HG02588 (cell line): ENCODE data around the gene PARD6G.
"Not testable (repeated sequence)": the region's sequence is repeated elsewhere in the genome, so short reads cannot be mapped to it uniquely, and the experiment has no call there.

ENCODE experiments used
- ATAC-seq: cut with Tn5 transposase; IDR thresholded peaks from one replicate; pipeline ENCODE4 v1.9.1; 2021; ENCODE audit warnings: mild to moderate bottlenecking, moderate library complexity; ENCODE audit not compliant: unreplicated experiment

Gene PARD6G, protein sequence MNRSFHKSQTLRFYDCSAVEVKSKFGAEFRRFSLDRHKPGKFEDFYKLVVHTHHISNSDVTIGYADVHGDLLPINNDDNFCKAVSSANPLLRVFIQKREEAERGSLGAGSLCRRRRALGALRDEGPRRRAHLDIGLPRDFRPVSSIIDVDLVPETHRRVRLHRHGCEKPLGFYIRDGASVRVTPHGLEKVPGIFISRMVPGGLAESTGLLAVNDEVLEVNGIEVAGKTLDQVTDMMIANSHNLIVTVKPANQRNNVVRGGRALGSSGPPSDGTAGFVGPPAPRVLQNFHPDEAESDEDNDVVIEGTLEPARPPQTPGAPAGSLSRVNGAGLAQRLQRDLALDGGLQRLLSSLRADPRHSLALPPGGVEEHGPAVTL

DNA sequence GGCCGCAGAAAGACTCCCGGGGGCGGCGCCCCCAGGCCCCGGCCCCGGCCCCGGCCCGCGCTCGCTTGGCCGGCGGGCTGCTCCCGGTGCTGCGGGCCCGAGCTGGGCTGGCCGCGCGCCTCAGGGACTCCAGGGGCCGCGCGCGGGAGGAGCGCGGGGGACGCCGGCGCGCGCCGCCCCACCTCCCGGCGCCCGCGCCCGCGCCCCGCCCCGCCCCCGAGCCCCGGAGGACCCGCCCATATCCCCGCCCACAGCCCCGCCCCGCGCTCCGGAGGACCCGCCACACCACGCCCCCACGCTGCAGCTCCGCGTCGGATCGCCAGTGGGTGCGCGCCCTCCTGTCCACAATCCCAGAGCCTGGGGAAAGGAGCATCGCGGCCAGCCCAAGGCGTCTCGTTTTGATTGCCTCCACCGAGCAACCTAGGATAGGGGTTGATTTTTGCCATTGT lies at the start of gene PARD6G:
Gene PARD6G (minus strand): TSS at position 122 of the 449 bp plus-strand sequence. CDS start 166 bp downstream, outside the sequence.
- ATAC-seq, result peak; percentile 74

DNA sequence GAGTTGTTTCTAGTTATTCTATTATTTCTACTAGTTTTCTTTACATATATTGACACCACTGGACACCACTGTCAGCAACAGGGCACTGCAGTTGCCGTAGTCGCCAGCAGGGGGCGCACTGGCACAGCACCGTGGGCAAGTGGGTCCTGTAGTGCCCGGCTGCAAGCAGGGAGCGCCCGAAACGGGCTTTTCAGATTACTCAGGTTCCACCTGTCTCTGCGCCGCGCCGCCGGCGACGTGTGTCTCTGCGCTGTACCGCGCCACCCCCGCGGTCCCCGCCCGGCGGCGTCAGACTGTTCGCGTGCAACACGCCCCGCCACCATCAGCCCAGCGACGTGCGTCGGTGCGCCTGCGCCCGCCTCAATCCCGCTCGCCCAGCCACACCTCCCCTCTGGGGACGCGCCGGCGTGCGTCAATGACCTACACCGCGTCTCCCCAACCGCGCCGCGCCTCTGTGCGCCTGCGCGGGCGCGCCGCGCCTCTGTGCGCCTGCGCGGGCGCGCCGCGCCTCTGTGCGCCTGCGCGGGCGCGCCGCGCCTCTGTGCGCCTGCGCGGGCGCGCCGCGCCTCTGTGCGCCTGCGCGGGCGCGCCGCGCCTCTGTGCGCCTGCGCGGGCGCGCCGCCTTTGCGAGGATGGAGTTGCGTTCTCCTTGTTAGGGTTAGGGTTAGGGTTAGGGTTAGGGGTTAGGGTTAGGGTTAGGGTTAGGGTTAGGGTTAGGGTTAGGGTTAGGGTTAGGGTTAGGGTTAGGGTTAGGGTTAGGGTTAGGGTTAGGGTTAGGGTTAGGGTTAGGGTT lies 15.1 kb upstream of the PARD6G start:
- not testable (repeated sequence) for ATAC-seq

DNA sequence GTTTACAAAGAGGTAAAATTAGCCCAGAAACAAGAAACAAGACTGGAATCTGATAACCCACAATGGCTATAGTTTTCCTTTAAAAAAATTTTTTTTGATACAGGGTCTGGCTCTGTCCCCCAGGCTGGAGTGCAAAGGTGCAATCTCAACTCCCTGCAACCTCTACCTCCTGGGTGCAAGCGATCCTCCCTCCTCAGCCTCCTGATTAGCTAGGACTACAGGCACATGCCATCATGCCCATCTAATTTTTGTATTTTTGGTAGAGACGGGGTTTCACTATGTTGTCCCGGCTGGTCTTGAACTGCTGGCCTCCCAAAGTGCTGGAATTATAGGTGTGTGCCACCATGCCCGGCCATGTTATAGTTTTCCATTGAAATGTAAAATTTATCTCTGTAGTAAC lies 12.3 kb upstream of the PARD6G start:
- no peak for ATAC-seq

DNA sequence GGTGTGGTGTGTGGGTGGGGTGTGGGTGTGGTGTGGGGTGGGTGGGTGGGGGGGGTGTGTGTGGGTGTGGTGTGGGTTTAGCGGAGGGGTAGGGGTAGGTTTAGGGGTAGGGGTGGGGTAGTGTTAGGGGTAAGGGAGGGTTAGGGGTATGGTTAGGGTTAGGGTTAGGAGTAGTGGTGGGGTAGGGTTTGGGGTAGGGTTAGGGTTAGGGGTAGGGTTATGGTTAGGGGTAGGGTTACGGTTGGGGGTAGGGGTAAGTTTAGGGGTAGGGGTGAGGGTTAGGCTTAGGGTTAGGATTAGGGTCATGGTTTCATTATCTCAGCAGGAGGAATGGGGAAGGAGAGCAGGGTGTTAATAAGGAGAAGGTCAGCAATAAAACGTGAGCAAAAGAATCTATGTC lies 11.3 kb upstream of the PARD6G start:
- ATAC-seq, result no peak

DNA sequence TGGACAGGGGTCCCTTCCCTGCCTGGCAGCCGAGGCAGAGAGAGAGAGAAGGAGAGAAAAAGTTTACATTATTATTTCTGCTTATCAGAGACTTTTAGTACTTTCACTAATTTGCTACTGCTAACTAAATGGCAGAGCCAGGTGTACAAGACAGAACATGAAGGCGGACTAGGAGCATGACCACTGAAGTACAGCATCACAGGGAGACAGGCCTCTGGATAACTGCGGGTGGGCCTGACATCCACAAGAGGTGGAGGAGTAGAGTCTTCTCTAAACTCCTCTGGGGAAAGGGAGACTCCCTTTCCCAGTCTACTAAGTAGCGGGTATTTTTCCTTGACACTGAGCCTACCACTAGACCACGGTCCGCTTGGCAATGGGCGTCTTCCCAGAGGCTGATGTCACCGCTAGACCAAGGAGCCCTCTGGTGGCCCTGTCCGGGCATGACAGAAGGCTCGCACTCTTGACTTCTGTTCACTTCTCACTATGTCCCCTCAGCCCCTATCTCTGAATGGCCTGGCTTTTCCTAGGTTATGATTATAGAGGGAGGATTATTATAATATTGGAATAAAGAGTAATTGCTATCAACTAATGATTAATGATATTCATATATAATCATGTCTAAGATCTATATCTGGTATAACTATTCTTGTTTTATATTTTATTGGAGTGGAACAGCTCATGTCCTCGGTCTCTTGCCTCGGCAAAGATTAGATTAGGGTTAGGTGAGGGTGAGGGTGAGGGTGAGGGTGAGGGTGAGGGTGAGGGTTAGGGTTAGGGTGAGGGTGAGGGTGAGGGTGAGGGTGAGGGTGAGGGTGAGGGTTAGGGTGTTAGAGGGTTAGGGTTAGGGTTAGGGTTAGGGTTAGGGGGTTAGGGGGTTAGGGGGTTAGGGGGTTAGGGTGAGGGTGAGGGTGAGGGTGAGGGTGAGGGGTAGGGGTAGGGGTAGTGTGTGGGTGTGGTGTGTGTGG lies 10.5 kb upstream of the PARD6G start:
- not testable (repeated sequence) for ATAC-seq

DNA sequence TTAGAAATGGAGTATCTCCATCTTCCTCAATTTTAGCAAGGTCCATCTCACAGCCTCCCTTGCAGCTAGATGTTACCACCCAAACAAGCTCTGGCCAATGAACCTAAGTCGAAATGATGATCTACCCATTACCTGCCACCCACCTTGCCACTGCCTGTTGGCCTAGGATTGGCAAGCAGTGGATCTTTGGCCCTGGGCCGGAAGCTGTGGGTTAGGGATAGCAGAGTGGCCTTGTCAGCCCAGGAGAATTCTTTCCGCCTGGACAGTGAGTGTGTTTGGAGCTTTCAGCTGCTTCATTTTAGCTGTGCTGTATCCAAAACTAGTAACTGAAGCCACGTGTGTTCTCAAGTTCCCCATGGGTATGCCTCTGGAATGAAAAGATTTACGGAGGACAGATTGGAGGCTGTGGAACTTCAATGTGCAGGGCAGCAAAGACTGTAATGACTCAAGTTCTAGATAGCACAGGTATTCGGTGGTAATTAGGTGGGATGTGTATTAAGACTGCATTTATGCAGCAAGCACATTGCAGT lies 7.7 kb upstream of the PARD6G start:
- ATAC-seq, result no peak

DNA sequence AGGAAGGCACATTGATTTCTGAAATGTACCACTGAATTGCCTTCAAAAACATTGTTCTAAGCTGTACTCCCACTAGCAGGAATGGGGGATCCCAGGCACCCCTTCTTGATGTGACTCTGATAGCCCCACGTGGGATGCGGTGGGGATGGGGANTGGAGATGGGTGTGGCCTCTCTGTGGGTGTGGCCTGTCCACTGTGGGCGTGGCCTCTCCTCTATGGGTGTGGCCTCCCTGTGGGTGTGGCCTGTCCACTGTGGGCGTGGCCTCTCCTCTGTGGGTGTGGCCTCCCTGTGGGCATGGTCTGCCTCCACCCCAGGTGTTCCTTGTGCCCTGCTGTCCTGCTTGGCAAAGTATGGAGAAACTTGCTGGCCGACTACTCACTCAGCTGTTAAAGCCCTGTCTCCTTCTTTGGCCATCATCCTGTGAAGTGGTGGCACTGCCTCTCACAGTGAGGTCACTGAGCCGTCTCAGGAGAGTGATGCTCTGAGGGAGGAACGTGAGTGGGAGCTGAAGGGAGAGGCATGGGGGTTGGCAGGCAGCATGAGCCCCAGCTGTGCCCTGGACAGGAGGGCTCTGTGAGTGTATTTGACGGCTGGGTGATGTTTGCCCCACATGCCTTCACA lies 6.7 kb upstream of the PARD6G start:
- ATAC-seq, result no peak

DNA sequence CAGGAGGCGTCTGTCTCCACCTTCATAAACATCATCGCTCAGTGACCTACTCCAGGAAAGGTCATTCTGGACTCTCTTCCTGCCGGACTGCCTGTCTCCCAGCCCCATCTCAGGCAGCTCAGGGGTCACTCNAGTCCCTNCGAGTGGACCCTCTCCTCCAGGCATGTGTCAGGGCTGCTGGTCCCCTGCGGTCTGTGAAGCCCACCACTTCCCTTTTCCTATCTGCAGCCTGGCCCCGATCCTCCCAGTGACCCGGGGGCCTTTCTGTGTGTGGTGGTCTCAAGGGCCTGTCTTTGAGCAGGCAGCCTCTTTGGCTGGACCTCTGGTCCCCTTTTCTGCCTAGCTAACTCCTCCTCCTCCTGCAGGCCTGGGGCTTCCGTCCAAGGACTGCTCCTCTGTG lies 5.9 kb upstream of the PARD6G start:
- no peak for ATAC-seq

DNA sequence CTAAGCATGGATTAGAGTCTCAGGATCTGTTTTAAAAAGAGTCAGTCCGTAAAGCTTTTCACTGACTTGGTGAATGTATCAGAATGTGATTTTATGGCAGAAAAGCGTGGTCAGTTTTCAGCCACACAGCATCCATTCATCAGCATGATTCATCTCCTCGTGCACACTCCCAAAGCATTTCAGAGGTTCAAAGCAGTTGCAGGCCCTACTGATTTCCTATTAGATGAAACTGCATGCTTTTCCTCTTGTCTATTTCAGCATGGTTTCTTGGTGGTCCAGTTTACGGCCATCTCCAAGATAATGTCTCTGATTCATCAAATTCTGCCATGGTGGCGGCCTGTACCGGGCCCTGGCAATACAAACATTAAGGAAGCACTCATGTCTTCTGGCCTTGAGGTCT lies 4.8 kb upstream of the PARD6G start:
- ATAC-seq, result no peak

DNA sequence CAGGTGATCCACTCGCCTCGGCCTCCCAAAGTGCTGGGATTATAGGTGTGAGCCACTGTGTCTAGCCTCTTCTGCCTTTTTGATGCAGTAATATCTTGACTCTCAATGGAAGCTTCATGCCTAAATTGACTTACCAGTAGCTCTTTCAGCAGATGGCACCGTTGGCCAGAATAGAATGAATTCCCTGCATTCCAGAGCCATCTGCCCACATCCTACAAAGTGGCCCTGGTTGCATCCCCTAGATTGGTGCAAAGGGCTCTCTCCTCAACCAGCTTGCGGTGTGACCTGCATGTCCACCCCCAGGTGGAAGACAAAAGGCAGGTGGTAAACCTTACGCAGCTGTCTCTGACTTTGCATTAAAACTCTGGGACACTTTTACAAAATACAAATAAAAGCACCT lies 4.4 kb upstream of the PARD6G start:
- ATAC-seq, result no peak

DNA sequence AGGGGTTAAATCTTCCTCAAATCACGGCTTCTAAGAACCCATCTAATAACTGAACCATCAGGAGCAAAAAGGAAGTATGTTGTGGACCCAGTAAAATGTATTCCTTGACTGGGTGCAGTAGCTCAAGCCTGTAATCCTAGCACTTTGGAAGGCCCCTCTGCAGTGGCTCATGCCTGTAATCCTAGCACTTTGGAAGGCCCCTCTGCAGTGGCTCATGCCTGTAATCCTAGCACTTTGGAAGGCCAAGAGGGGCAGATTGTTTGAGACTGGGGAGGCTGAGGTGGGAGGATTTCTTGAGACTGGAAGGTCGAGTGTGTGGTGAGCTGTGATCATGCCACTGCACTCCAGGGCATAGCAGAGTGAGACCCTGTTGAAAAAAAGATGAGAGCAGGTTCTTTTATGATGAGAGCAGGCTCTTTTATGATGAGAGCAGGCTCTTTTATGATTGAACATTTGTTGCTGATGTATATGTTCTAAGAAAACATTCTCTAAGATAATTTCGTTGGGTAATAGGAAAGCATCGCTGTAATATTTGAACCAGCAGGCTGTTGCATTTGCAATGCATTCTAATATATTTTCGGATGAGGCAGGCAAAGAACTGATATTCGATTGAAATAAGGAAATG lies 3.5 kb upstream of the PARD6G start:
- no peak for ATAC-seq

DNA sequence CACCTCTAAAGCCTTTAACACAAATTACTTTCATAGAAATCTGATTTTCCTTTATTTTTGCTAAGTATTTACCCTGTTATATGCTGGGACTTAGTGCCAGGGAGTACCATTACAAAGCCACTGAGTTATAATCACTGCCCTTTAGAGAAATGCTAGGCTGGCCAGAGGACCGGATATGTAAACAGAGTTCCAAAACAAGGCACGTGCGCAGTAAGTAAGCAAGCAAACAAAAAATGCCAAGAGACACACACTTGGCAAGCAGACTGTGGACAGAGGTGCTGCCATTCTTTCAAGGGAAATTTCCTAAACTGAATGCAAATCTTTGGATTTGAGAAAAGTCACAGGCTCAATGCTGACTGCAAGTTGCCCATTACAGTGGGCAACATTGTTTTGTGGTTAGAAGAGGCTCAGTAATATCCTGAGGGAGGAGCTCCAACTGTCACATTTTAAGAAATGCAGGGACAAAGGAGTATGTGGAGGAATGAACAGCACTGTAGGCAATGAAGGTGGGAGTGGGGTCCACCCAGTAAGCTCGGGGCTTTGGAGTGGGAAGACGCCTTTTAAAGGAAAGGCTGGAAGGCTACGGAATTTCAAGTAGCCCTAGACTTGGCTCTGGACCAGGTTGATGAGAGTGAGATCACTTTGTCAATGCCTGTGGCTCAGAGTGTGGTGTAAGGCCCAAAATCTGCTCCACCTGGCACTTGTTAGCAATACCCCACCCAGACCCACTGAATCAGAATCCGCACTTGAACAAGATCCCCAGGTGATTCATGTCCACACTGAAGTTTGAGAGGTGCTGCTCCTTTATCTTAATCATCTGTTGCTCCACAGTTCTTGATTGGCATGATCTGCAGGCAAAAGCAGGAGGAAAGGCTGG lies 2.1 kb upstream of the PARD6G start:
- ATAC-seq, result no peak

DNA sequence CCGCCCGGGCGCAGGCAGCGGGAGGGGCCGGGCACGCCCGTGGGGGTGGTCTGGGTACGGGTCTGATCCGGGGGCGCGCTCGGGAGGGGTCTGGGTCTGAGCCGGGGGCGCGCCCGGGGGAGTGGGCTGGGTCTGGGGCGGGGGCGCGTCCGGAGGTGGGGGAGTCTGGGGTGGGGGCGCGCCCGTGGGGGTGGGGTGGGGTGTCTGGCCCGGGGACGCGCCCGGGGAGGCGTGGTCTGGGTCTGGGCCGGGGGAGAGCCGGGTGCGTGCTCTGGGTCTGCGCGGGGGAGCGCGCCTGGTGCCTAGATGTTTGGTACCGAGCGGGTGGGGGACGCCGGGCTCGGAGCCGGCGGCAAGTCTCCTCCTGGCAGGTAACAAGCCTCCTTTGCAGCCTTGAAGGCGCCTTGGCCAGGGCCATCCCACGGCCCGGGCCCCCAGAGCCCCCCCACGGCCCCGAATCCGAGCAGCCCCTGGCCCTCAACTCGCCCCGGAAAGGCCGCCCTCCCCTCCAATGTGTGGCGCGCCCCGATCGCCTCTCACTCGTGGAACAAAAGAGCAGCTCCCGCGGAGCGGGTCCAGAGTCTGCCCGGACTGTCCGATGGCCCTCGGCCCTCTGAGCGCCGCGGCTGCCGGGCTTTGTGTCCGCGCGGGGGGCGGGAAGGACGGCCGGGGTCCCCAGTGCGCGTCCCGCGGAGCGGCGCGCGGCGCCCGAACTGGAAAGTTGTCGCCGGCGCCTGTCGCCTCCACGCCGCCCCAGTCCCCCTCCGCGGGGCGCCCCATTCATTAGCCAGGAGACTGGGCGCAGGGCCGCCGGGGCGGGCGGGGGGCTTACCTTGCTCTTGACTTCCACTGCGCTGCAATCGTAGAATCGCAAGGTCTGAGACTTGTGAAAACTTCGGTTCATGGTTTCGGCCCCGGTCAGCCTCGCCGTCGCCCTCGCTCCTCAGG lies 595 bp downstream of the PARD6G start:
- ATAC-seq, result peak; percentile 36

DNA sequence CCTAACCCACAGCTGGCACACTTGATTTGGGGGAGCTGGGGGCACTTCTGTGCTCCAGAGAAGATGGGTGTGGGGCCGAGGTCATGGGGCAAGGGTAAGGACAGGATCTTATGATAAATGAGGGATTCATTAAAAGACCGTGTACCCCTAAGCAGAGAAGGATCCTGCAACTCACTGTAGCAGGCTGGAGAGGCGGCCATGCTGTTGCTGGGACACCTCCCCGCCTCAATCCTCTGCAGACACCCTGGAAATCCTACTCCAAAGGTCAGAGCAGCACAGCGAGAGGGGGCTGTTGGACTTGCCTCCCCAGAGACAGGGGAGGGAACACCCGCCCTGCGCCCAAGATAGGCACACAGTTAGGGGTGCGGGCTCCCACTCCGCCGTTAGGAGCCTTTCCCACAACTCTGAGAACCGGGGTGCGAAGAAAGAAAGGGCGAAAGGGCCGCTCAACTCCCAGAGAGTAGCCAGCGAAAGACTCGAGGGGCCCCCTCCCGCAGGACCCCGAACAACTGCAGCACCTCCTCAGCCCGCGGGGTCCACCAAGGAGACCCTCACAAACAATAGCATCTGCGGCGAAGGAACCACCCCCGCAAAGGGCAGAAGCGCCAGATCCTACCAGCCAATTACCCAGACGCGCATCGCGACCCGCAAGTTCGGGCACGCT lies 1.4 kb downstream of the PARD6G start:
- no peak for ATAC-seq

DNA sequence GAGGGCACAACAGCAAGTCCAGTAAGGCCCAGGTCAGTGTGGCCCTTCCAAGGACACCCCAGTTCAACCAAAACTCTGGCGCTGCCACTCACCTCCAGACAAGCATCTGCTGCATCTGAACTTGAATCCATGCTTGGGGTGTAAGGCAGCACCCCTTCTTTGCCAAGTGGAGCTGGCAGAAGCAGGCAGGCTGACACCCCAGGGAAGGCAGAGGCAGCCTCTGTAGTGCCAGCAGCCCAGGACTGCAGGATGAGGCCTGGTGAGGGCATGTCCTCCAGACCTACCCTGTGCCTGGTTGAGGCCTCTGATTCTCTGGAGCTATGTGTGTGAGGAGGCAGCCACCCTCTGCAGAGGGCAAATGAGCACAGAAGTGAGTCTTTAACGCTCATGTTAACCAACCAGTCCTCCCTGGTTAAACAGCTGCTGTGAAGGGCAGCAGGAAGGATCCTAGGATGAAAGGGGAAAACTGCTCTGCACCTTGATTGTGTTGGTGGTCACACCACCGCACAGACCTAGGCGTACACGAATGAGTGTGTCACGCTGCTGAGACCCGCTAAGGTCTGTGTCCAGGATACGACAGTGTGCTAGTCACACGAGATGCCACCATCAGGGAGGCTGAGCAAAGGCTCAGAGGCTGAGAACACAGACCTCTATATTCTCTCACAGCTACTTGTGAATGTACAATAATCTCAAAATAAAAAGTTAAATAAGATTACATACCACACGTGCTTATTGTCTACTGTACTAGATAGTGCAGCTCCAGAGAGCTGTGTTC lies 2.2 kb downstream of the PARD6G start:
- ATAC-seq, result no peak

DNA sequence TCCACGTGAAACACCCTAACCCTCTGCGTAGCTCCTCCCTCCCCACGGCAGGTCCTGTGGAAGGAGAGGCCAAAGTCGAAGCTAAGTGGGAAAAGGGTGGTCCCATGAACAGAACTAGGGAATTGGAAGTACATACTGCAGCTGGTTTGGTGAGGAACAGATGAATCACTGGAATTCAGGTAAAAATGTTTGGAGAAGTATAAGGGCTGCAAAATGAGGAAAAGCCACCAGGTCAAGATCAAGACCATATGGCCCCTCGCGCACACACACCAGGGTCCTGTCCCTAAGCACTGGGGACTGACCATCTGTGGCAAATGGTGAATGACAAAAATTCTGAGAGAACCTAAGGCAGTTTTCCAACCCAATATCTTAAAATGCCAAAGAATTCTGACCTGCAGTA lies 3.1 kb downstream of the PARD6G start:
- no peak for ATAC-seq
